GM21360 (cell line): ENCODE results near the gene TKTL2.
"Not testable (repeated sequence)": the region's sequence is repeated elsewhere in the genome, so short reads cannot be mapped to it uniquely, and the experiment has no call there.

Experiments
- ATAC-seq: cut with Tn5 transposase; IDR thresholded peaks from one replicate; pipeline ENCODE4 v1.9.1; 2021; ENCODE audit warnings: mild to moderate bottlenecking, moderate library complexity; ENCODE audit not compliant: unreplicated experiment

The TKTL2 gene

GRCh38 chr4:163448540-163449203, 24.9 kb downstream of the TKTL2 start:
- ATAC-seq = no peak

- ATAC-seq = no peak
Measured at GRCh38 chr4:163447481-163447880, 26.1 kb downstream of the TKTL2 start.

- ATAC-seq = not testable (repeated sequence)
Measured at GRCh38 chr4:163447023-163447422, 26.5 kb downstream of the TKTL2 start.

- ATAC-seq = no peak
Measured at GRCh38 chr4:163440040-163440439, 33.5 kb downstream of the TKTL2 start.
